Omental fat pad (tissue), 4 donors: Measurements from ENCODE around the gene YARS1. TPM values are rescaled to one million over a fixed set of nuclear protein-coding genes. Genes with fewer than 3 reads are reported as not detected.
A peak's percentile ranks its signal among the peaks of the same experiment; 100 is the strongest.

Experiments
- ATAC-seq: fragments of 150-250 bp; one replicate; pipeline ENCODE4 v1.9.1; 2016; ENCODE audit warnings: mild to moderate bottlenecking, moderate library complexity; ENCODE audit not compliant: low FRiP score
- DNase-seq: peaks from one replicate; pipeline ENCODE4 v3.0.0-alpha.2; 2019; ENCODE audit warnings: low spot score
- CTCF ChIP-seq, 3 donors: fragments of 450-650 bp; IDR thresholded peaks; one replicate each; pipeline ENCODE4 v1.5.1; 2016 to 2017; ENCODE audit warnings: antibody characterized with exemption in 3 of 3, mild to moderate bottlenecking in 3 of 3, moderate library complexity in 2 of 3
- total RNA-seq, 4 donors: library from RNA; depleted of rRNA; stranded (reverse); fragments of >200 nt; gene quantifications; one replicate each; pipeline ENCODE4 v1.1.0, GENCODE V29; 2016

The YARS1 gene
- total RNA-seq, 4 donors from 2014 or later: 59.1 to 124 (median 62.6) TPM

GRCh38 chr1:32774950-32775634 lies 42.1 kb downstream of the YARS1 start:
- no peak for DNase-seq
- peak; percentile 38 for ATAC-seq
- TF ChIP-seq CTCF (IDR thresholded peaks at IDR 0.05): no peak

GRCh38 chr1:32774464-32774808 lies 42.7 kb downstream of the YARS1 start:
- ATAC-seq (no peak), DNase-seq (no peak)
- TF ChIP-seq CTCF (IDR thresholded peaks at IDR 0.05): no peak

GRCh38 chr1:32773764-32774463 lies 43.2 kb downstream of the YARS1 start:
- ATAC-seq (no peak), DNase-seq (no peak)
- TF ChIP-seq CTCF (IDR thresholded peaks at IDR 0.05): no peak

DNA sequence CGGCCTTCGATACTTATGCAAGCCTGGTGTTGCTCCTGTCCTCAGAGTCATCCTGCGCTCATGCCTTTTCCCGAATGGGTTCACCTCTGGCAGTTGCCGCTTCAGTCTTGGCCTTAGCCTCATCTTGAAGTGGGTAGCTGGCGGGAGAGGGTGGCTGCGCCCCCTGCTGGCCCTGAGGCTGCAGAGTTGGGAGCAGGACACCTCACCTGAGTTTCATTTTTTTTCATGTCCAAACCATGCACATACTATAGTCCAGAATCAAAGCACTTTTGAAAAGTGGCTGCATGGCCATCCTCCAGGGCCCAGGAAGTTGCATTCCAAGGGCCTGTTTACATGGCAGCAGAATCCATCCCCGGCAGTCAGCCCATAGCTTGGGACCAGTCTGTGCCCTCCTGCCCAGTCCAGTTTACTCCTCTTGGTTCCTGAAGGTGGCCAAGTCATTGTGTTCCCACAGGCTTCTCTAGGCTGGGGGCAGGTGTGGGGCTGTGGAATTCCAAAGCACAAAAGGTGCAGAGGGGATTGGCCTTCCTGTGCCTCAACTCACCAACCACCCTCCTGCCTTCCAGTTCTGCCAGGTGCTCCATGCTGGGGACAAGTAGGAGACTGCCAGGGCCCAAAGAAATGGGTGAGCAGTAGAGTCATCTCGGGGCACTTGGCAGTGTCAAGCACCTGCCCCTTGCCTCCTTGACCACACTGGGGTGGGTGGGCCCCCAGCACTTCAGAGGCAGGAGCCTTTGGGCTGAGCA lies 44.0 kb downstream of the YARS1 start:
- ATAC-seq (peak; percentile 57), DNase-seq (peak; percentile 79)
- peak in 1 of 3 donors; percentile 39 for TF ChIP-seq CTCF (IDR thresholded peaks at IDR 0.05)

DNA sequence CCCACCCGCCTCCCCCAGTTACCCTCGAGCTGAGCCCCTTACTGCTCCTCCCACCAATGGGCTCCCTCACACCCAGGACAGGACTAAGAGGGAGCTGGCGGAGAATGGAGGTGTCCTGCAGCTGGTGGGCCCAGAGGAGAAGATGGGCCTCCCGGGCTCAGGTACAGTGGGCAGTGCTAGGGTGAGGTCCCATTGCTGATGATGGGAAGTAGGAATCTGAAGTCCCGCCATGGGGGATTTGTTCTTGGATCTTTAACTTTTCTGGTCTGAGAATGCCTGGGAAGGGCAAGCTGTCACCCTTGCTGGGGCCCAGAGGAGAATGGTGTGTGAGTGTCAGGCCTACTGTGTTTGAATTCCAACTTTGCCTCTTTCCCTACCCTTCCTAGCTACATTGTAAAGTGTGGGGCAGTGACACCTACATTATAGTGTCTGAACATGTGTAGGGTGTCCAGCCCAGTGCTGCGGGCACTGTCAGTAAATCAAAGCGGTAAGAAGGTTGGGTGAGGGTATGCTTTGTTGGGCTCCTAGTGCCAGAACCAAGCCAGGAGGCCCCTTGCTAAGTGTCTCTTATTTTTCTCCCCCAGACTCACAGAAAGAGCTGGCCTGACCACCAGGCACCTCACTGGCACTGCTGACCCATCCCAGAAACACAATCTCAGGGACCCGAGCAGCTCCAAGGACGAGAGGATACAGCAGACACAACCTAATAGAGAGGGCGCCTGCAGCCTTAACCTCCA lies 44.7 kb downstream of the YARS1 start:
- no peak for TF ChIP-seq CTCF (IDR thresholded peaks at IDR 0.05)
- ATAC-seq: no peak
- DNase-seq: no peak

DNA sequence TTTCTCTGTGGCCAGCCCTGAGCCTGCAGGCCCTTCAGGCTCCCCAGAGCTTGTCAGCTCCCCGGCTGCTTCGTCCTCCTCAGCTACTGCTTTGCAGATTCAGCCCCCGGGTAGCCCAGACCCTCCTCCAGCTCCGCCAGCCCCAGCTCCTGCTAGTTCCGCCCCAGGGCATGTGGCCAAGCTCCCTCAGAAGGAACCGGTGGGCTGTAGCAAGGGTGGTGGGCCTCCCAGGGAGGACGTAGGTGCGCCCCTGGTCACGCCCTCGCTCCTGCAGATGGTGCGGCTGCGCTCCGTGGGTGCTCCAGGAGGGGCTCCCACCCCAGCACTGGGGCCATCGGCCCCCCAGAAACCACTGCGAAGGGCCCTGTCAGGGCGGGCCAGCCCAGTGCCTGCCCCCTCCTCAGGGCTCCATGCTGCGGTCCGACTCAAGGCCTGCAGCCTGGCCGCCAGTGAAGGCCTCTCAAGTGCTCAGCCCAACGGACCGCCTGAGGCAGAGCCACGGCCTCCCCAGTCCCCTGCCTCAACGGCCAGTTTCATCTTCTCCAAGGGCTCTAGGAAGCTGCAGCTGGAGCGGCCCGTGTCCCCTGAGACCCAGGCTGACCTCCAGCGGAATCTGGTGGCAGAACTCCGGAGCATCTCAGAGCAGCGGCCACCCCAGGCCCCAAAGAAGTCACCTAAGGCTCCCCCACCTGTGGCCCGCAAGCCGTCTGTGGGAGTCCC lies 45.4 kb downstream of the YARS1 start:
- TF ChIP-seq CTCF (IDR thresholded peaks at IDR 0.05): no peak
- ATAC-seq: no peak

More for the DNA sequence above, 45.4 kb downstream of the YARS1 start:
- no peak for DNase-seq
